HG03039 (cell line): ENCODE measurements around the gene IGF2BP2.
"Not testable (repeated sequence)": the region's sequence is repeated elsewhere in the genome, so short reads cannot be mapped to it uniquely, and the experiment has no call there.

Experiments
- ATAC-seq: cut with Tn5 transposase; IDR thresholded peaks from one replicate; pipeline ENCODE4 v1.9.1; 2021; ENCODE audit warnings: mild to moderate bottlenecking, moderate library complexity; ENCODE audit not compliant: unreplicated experiment

IGF2BP2 gene

DNA sequence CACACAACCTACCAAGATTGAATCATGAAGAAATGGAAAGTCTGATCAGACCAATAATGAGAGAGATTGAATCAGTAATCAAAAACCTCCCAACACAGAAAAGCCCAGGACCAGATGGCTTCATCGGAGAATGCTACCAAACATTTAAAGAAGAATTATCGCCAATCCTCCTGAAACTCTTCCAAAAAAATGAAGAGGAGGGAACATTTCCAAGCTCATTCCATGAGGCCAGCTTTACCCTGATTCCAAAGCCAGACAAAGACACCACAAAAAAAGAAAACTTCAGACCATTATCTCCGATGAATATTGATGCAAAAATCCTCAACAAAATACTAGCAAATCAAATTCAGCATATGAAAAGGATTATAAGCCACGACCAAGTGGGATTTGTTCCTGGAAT lies 144.6 kb downstream of the IGF2BP2 start:
- no peak for ATAC-seq

DNA sequence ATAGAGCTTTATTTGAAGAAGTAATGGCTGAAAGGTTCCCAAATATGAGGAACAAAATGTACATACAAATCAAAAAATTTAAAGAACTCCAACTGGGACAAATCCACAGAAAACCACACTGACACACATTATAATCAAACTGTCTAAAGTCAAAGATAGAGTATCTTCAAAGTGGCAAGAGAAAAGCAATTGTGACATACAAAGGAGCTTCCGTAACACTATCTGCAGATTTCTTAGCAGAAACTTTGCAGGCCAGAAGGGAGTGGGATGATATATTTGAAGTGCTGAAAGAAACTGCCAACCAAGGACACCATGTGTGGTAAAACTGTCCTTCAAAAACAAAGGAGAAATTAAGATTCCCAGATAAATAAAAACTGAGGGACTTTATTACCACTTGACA lies 146.8 kb downstream of the IGF2BP2 start:
- no peak for ATAC-seq

DNA sequence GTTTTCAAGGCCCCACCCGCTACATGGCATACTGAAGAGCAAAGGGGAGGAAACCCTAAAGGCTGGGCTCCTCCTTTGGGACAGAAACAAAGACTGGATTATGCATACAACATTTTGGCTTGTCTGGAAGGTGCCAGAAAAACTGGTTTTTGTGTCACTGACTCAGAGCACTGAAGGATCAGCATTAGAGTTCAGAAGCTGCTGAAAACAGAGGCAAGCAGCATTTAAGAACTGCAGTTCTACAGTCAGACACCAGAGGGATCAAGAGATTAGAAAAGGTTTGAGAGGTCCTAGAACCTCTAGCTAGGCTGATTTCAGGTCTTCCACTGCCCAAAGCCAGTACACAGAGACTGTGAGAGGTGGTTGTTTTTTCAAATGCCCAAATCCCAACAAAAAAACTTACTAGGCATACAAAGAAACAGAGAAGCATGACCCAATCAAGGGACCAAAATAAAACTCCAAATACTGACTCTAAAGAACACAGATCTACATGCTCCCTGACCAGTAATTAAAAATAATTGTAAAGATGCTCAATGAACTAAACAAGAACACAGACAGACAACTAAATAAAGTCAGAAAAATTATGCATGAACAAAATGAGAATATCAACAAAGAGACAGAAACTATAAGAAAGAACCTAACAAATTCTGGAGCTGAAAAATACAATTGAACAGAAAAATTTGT lies 147.6 kb downstream of the IGF2BP2 start:
- ATAC-seq = no peak

DNA sequence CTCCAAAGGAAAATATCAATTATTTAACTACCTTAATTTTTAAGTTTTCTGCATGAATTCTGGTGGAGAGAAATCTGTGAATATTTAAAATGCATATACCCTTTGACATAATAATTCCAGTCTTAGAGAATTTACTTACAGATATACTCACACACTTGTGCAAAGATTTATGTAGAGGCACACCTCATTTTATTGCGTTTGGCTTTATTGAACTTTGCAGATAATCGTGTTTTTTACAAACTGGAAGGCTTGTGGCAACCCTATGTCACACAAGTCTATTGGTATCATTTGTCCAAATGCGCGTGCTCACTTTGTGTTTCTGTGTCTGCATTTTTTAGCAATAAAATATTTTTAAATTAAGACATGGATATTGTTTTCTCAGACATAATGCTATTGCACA lies 157.3 kb downstream of the IGF2BP2 start:
- no peak for ATAC-seq

DNA sequence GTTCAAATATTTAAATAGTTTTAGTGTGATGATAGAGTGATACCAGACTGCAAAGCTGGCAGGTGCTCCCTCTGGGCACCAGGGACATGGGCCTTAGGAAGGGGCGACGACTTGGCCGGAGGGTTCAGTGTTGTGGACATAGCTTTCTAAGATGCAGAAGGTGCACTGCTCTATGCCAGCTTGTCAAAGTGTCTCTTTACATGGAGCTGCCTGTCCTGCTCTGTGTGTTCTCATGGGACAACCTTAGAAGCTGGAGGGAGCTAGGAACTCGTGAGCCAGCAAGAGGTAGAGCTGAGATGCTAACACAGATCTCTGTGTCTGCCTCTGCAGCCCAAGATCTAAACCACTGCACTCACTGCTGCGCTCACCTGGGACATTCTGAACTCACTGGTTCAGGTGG lies 160.9 kb downstream of the IGF2BP2 start:
- ATAC-seq = no peak

- ATAC-seq = no peak
Measured at GRCh38 chr3:185661772-185662171, 163.1 kb downstream of the IGF2BP2 start.

DNA sequence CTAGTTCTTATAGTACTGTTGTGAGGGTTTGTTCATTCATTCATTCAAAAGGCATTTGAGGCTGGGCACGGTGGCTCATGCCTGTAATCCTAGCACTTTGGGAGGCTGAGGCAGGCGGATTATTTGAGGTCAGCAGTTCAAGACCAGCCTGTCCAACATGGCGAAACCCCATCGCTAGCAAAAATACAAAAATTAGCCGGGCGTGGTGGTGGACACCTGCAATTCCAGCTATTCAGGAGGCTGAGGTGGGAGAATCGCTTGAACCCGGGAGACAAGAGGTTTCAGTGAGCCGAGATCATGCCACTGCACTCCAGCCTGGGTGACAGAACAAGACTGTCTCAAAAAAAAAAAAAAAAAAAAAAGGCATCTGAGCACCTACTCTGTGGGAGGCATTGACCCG lies 163.5 kb downstream of the IGF2BP2 start:
- ATAC-seq = not testable (repeated sequence)

GRCh38 chr3:185659942-185660921 lies 164.6 kb downstream of the IGF2BP2 start:
- ATAC-seq = no peak

DNA sequence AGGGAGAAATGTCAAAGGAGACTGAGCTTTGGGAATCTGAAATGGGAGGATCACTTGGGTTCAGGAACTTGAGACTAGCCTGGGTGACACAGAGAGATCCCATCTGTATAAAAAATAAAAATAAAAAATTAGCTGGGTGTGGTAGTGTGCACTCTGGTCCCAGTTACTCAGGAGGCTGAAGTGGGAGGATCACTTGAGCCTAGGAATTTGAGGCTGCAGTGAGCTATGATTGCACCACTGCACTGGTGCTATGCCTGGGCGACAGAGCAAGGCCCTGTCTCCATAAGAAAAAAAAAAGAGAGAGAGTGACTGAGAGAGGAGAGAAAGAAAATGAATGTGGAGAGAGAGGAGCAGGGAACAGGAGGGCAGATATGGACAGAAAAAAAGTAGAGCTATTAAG lies 165.9 kb downstream of the IGF2BP2 start:
- no peak for ATAC-seq

DNA sequence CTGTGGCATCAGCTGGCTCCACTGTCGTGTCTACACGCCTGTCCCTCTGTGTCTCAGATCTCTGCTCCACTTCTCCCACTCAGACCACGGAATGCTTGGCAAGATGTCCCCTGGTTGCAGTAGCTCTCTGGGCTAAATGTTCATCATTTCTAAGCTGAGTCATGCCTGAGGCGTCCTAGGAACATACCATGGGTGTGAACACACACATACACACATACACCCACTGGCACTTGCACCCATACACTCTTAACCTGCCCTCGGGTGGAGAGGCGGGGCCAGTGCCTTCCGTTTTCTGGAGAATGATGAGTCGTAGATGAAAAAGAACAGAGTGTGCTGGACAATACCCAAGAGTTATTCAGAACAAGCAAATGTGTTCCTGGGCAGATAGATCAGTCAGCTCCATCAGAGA lies 166.3 kb downstream of the IGF2BP2 start:
- ATAC-seq = no peak

GRCh38 chr3:185657691-185658503 lies 166.9 kb downstream of the IGF2BP2 start:
- no peak for ATAC-seq

DNA sequence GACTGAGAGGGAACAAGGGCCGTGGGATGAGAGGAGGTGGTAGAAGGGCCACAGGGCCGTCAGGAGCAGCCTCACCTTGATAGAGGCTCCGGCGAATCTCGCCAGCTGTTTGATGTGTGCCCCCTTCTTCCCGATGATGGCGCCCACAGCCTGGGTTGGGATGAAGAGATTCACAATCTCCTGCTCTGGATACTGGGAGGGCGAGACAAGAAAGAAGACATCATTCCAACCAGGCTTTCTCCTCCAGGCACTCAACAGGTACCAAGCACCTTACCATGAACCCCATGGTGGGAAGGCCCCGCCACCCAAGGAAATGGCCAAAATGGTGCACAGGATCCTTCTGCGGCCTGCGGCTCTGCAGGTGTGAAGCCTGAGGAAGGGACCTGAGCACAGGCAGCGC lies 167.6 kb downstream of the IGF2BP2 start:
- ATAC-seq = no peak

- ATAC-seq = no peak
Measured at GRCh38 chr3:185656321-185656840, 168.5 kb downstream of the IGF2BP2 start.

GRCh38 chr3:185655426-185656320 lies 169.2 kb downstream of the IGF2BP2 start:
- no peak for ATAC-seq

DNA sequence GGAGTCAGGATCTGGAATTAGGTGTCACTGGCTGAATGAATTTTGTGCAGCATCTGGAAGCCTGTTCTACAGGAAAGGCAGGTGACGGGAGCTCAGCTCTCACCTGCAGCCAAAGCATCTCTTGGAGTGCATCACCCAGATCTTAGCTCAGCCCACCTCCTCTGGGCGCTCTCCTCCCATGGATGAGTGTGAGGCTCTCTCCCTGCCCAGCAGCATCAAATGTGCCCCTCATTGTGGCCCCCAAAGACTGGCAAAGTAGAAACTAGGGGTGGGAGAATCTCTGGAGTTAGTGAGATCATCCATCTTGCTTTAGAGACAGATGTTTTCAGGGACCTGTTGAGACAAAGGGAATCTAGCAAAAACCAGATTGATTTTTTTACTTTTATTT lies 170.1 kb downstream of the IGF2BP2 start:
- ATAC-seq = no peak

- no peak for ATAC-seq
Measured at GRCh38 chr3:185653949-185654757, 170.7 kb downstream of the IGF2BP2 start.

DNA sequence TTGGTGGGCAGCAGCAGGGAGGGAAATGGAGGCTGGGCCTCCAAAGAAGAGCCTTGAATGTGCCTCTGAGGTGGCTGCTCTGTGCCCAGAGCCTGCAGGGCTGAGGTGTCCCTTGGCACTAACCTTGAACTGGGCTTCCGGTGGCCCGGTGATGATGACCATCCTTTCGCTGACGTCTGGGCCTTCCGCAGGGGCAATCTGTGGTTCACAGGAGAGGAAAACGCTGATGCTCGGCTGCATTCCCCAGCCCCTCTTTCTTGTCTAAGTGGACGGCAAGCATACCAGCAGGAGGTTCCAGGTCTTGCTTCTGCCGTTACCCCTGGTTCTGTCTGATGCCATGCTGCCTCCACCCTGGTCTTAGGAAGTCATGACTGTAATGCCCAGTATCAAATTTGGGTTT lies 172.9 kb downstream of the IGF2BP2 start:
- no peak for ATAC-seq

- no peak for ATAC-seq
Measured at GRCh38 chr3:185649414-185649813, 175.4 kb downstream of the IGF2BP2 start.

GRCh38 chr3:185648396-185648795 lies 176.4 kb downstream of the IGF2BP2 start:
- no peak for ATAC-seq
